HG03565 (cell line): ENCODE measurements around the gene STAG3.
"Not testable (repeated sequence)": the region's sequence is repeated elsewhere in the genome, so short reads cannot be mapped to it uniquely, and the experiment has no call there.

Source experiments
- ATAC-seq: cut with Tn5 transposase; IDR thresholded peaks from one replicate; pipeline ENCODE4 v1.9.1; 2021; ENCODE audit warnings: mild to moderate bottlenecking, moderate library complexity; ENCODE audit not compliant: unreplicated experiment

STAG3 gene

DNA sequence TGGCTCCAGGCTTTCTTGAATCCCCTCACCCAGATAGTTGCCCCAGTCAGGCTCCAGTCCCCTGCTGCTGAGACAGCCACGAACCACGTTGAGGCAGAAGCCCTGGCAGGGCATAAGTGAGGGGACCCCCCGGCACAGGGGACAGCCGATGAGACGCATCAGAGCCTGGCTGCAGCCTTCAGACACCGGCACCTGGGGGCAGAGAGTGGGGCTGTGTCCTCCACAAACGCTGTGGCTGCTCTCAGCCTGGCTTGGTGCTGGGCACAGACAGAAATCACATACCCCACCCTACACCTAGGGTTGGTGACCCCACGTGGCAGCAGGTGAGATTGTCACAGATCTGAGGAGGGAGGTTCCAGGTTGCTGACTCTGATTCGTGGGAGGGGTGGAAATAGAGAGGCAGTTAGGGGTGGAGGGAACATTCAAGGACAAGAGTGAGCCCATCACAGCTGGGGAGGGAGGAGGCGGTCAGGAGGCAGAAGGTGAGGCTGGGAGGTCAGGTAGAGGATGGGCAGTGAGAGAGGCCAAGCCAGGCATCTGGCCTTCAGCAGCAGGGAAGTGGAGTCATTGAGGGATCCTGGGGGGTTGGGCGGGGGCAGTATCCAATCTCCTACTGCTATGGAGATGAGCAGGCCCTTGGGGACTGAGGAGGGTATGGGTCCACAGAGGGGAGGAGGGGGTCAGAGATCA is 3.8 kb upstream of the STAG3 start:
- ATAC-seq: no peak

DNA sequence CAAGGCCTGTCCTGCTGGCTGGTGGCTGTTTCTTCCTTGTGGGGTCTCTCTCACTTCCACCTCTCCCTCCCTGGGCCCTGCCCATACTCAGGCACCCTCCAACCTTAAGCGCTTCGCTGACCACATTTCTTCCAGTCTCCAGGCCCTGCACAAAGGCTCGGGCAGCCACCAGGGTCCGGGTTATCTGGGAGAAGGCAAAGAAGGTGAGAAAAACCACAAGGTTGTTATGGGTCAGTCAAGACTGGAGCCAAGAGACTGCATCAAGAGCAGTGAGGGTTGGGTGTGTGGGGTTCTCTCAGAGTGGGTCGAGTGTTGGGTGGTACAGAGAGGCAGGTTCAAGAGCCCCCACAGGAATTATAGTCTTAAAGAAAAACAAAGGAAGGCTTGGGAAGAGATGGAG is 3.1 kb upstream of the STAG3 start:
- no peak for ATAC-seq

DNA sequence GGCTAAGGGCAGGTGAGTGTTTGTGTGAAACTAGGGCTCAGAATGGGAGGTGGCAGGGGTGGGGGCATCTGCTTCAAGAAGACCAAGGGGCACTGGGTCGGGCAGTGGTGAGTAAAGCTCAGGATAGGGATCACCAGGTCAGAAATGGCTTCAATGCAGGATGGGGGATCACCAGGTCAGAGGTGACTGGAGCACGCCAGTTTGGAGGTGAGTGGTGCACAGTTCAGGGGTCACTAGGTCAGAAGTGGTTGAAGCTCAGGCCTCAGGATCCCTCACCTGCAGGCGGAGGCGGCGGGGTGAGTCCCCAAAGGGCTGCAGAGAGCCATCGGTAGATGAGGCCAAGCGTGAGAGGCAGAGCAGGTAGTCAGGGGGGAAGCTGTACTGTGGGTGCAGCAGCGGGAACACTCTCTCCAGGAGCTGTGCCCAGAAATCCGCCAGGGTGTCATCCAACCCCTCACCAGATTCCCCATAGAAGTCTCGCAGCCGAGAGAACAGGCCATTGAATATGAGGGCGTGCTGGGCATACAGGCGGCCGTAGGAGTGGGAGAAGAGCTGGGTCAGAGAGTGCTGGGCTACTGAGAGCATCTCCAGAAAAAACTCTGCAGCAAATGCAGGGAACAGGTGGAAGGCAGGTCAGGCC is 2.3 kb upstream of the STAG3 start:
- no peak for ATAC-seq

DNA sequence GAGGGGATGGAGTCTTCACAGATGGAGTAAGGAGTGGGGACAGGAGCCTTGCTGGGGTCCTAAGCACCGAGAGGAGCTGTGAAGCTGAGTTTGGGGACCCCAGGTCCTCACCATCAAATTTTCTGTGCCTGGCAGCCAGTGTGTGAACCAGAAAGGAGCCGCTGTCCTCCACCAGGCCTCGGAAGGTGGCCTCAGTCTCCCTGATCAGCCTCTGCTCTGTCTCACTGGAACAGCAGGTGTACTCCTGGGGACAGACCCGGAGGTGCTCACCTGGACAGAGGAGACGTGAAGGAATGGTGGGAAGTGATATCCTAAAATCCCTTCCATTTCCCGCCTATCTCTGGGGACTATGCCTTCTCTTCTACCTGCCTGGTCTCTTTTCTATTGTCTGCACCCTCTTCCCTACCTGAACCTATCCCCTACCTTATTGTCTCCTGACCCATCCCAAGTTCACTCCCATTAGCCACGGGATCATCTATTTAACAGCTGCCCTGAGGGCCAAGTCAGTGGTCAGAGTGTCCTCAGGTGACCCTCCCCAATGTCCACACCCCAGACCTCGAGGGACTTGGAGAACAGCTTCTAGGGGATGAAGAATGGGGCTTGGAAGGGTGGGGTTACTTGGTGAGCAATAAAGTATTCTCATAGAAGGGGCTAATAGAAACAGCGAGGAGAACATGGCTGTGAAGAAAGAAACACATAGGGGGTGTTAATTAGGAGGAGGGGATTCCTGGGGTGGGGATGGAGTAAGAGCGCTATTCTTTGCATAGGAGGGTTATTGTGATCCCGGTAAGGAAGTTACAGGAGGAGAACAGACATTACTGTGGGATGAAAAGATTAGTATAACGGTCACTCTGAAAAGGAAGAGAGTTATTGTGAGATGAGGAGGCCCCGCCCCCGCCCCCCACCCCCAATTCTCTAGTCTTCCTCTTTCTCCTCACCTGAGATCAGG is 1.3 kb upstream of the STAG3 start:
- no peak for ATAC-seq

DNA sequence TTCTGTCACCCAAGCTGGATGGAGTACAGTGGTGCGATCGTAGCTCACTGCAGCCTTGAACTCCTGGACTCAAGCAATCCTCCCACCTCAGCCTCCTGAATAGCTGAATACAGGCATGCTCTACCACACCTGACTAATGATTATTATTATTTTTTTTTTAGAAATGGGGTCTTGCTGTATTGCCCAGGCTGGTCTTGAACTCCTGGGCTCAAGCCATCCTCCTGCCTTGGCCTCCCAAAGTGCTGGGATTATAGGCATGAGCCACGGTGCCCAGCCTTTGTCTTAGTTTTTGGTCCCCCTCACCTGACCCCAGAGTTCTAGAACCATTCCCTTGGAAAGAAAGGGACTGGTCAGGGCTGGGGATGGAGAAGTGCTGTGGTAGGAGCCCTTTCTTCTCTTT is 2.4 kb downstream of the STAG3 start:
- not testable (repeated sequence) for ATAC-seq

DNA sequence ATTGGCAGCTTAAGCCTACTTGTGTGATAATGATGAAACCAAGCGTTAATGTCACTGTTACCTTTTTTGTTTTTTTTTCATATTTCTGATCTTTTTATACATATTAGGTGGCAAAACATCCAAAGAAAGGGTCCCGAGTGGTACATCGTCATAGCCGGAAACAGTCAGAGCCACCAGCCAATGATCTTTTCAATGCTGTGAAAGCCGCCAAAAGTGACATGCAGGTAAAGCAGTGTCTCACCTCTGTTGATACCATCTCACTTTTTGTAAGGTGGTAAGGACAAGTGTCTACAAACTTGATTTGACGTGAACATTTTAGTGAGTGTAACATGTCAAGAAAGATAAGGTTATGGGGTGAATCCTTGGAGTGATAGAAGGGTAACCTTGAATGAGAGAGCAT is 4.9 kb downstream of the STAG3 start:
- not testable (repeated sequence) for ATAC-seq

DNA sequence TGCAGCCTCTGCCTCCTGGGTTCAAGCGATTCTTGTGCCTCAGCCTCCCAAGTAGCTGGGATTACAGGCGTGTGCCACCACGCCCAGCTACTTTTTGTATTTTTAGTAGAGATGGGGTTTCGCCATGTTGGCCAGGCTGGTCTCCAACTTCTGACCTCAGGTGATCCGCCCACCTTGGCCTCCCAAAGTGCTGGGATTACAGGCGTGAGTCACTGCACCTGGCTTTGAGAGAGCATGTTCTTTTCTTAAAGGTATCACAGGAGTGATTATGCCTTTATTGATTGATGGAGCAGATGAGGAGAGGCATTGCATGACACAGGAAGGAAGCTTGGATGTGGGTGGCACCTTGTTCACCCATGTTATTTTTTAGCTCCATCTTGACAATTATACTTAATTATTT is 5.4 kb downstream of the STAG3 start:
- not testable (repeated sequence) for ATAC-seq

DNA sequence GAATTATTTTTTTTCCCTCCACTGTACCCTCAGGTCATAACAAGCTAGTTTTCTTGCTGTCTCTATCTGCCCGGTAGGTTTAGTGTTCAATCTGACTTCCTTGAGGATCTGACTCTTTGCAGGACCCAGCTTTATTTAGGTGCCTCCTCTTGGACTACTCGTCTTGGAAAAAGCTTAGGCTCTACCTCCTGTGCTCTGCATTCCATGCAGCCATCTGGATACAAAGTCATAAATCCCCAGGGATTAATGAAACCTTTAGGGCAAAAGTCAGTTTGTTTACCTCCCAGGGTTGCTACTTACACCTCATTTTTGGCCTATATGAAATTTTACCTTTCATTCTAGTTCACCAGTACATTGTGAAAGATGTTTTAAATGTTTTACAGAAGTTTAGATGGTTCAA is 8.0 kb downstream of the STAG3 start:
- ATAC-seq: no peak

DNA sequence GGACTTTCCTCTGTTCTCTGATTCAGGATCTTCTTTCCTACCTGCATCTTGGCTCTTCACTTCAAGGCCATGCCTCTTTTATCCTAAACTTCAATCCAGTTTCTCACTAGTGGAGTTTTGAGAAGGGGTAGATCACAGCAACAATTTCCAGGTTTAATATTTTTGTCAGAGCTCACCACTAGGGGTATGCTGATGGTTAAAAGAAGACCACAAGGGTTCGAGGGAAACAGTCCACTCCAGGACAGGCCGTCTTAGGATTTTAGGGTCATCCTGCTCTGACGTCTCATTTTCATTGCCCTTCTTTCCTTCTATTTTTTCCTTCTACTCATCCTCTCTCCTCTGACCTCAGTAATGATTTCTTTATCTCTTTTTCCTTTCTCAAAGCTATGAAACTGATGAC is 11.3 kb downstream of the STAG3 start:
- ATAC-seq: no peak

DNA sequence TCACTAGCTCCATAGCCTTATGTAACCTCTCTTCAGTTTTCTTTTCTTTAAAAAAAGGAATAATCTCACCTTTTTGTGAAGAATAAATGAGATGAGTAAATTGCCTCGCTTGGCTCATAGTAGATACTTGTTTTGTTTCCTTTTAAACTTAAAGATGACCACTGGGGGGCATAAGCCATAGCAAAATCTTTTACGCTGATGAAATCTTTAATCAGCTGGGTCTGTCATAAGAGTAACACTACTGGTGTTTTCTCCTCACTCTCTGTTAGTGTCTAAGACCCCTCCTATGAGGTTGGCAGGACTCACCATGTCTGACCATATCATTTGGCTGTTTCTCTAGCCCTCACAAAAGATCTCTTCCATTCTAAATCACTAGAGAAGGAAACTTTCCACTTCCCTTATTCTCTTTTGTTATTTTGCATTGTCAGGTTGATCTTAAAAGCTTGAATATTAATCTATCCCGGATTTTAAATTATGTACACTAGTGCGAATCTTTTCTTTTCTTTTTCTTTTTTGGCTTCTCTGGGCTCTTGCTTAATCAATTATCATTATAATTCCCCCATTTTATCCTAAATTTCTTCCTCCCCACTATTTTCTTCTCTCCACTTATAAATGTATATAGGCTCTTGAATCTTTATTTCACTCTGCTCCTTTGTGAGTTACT is 12.5 kb downstream of the STAG3 start:
- ATAC-seq: no peak

DNA sequence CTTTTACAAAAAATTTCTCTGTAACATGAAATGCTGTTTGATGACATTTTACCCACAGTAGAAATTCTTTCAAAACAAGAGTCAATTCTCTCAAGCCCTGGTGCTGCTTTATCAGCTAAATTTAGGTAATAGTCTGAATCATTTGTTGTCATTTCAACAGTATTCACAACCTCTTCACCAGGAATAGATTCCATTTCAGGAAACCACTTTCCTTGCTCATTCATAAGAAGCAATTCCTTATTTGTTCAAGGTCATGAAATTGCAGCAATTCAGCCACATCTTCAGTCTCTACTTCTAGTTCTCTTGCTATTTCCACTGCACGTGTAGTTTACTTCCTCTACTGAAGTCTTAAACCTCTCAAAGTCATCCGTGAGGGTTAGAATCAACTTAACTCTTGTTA is 14.1 kb downstream of the STAG3 start:
- ATAC-seq: no peak

DNA sequence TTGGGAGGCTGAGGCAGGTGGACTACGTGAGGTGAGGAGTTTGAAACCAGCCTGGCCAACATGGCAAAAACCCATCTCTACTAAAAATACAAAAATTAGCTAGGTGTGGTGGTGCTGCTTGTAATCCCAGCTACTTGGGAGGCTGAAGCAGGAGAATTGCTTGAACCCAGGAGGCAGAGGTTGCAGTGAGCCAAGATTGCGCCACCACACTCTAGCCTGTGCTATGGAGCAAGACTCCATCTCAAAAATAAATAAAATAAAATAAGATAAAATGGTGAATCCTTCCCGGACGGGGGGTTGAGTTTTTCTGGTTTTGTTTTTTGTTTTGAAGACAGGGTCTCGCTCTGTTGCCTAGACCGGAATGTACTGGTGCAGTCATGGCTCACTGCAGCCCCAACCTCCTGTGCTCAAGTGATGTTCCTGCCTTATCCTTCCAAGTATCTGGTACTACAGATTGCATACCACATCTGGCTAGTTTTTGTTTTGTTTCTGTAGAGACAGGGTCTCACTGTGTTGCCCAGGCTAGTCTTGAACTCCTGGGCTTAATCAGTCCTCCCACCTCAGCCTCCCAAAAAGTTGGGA is 14.7 kb downstream of the STAG3 start:
- not testable (repeated sequence) for ATAC-seq

DNA sequence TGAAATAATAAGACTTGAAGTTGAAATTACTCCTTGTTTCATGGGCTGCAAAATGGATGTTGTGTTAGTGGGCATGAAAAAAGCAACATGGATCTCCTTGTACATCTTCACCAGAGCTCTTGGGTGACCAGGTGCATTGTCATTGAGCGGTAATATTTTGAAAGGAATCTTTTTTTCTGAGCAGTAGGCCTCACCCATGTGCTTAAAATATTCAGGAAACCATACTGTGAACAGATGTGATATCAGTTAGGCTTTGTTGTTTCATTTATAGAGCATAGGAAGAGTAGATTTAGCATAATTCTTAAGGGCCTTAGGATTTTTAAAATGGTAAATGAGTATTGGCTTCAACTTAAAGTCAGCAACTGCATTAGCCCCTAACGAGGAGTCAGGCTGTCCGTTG is 15.3 kb downstream of the STAG3 start:
- no peak for ATAC-seq

DNA sequence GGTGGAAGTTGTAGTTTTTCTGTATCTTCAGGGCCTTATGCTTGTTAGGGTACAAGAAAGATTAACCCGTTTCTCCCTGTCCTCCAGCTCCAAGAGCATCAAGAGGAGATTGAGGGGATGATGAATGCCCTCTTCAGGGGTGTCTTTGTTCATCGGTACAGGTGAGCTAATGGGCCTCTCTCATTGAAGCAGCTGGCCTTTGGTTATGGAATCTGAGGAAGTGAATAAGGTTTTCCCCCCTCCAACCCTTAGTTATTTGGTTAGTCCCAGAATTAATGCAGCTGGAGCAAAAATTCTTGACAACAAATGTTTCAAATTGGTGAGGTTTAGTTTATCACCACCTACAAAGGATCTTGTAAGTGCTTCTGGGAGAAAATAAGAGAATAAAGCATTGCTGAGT is 17.5 kb downstream of the STAG3 start:
- no peak for ATAC-seq

DNA sequence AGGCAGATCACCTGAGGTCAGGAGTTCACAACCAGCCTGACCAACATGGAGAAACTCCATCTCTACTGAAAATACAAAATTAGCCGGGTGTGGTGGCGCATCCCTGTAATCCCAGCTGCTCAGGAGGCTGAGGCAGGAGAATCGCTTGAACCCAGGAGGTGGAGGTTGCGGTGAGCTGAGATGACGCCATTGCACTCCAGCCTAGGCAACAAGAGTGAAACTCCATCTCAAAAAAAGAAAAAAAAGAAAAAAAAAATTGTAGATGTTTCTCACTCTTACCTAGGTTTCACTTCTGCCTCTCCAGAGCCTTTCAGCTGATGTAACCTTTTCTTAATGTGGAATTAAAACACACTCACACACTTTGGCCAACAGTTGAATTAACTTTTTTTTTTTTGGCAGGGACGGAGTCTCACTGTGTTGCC is 18.2 kb downstream of the STAG3 start:
- ATAC-seq: not testable (repeated sequence)

DNA sequence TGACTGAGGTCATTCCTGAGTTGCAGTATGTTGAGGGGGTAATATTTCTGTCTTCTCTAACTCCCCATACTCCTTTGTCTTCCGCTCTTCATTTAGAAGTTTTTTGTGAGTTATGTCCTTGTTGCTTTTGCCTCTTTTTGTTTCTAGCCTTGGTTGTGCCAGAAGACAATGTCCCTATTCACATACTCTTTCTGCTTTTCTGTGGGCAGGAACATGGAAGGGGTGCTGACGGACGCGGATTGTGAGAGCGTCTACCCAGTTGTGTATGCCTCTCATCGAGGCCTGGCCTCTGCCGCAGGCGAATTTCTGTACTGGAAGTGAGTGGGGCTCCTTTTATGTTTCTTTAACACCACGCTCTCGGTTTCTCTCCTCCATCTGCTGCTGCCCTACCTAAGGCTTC is 20.5 kb downstream of the STAG3 start:
- no peak for ATAC-seq

DNA sequence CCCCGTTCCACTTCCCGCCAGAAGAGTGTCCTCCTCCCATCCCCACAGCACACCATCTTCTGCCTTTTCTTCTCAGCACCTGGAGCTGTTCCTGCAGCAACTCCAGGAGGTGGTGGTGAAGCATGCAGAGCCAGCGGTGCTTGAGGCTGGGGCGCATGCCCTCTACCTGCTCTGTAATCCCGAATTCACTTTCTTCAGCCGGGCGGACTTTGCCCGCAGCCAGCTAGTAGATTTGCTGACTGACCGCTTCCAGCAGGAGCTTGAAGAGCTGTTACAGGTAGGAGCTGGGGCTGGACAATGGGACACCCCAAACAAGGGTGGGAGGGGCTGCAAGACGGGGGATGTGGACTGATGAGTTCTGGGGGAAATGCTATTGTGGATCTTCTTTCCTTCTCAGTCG is 23.0 kb downstream of the STAG3 start:
- ATAC-seq: no peak

DNA sequence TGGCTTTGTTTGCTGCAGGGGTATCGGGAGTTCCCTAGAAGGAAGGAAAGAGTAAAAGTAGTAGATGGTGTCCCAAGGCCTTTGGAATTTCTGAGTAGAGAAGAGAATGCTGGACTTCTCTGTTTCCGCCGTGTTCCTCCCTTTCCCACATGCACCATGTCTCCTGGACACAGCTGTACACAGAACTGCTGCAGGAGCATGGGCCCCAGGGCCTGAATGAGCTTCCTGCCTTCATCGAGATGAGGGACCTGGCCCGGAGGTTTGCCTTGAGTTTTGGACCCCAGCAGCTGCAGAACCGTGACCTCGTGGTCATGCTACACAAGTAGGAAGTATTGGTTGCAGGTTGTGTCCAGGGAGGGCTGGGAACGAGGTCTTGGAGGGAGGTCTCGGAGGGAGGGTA is 26.7 kb downstream of the STAG3 start:
- ATAC-seq: no peak

DNA sequence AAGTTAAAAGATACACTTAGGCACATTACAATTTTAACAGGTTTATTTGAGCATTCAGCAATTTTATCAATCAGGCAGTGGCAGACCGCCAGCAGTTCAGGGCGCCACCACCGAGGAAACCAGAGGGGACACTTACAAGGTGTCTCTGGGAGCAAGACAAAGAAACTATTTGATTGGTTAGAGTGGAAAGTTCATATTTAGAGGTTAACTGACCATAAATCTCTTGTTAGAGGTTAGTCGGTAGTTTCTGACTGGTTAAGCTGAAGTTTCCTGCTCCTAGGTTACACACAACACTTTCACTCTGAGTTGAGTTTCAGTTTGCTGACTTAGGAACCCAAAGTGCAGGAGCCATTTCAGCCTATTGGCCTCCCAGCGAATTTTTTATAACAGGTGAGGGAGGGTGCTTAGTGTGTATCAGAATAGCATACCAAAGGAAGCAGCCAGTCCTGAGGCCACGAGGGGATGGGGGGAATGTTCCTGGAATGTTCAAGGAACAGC is 31.2 kb downstream of the STAG3 start:
- ATAC-seq: peak; percentile 70

DNA sequence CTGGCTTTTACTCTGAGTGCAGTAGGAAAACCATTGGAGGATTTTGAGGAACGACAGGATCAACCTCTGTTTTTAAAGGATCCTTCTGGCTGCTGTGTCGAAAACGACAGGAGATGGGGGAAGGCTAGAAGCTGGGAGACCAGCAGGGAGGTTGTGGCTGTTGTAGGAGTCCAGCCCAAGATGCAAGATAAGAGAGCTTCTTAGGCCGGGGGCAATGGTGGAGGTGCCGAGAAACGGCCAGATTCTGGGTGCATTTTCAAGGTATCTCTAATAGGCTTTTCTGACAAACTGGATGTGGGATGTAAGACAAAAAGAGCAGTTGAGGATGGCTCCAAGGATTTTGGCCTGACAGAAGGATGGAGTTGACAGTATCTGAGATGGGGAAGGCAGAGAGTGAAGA is 31.8 kb downstream of the STAG3 start:
- ATAC-seq: no peak

DNA sequence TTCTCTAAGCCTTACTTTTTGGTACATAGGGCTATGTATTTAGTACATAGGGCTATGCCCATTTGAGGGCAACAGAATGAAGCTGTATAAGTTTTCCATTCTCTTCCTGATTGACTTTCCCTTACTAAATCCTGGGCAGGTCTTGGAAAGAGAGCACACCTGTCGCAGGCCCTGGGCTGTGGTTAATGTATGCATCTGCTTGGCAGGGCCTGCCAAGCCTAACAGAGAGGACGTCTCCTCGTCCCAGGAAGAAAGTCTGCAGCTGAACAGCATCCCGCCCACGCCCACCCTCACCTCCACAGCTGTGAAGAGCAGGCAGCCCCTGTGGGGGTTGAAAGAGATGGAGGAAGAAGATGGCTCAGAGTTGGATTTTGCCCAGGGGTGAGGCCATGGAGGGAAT is 33.1 kb downstream of the STAG3 start:
- no peak for ATAC-seq
